Uterus (tissue), 2 donors: ENCODE measurements around the gene TMEM164.

Experiments used
- POLR2A ChIP-seq, 2 donors: fragments of 450-650 bp; IDR thresholded peaks; one replicate each; pipeline ENCODE4 v1.6.1; 2016; ENCODE audit warnings: antibody characterized with exemption in 2 of 2, mild to moderate bottlenecking in 1 of 2, moderate library complexity in 1 of 2
- TF ChIP-seq, protein P1 (sequence below), 4 experiments: fragments of 200-600 bp in 2 of 4; fragments of 450-650 bp in 2 of 4; sonication (generic) in 2 of 4; IDR thresholded peaks; one replicate each; pipeline ENCODE4 v1.5.1; 2016 to 2019; ENCODE audit warnings: antibody characterized with exemption in 4 of 4, mild to moderate bottlenecking in 2 of 4, moderate library complexity in 1 of 4

DNA sequence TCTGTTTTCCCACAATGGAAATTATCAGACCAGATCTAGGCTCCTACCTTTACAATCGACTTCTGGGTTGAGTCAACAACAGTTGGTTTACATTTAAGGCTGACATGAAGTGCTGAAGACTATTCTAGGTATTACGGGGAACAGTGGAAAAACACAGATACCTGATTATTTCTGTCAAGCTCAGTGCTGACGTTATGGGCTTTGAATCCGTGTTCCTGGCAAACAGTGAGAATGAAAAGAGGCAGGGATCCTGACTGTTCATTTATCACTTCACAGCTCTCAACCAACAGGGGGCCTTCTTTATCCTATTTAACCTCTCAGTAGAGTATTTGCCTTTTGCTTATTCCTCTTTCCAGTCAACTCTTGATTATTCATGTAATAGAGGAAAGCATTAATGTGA lies 43.1 kb downstream of the TMEM164 start:
- TF ChIP-seq, protein P1, sequence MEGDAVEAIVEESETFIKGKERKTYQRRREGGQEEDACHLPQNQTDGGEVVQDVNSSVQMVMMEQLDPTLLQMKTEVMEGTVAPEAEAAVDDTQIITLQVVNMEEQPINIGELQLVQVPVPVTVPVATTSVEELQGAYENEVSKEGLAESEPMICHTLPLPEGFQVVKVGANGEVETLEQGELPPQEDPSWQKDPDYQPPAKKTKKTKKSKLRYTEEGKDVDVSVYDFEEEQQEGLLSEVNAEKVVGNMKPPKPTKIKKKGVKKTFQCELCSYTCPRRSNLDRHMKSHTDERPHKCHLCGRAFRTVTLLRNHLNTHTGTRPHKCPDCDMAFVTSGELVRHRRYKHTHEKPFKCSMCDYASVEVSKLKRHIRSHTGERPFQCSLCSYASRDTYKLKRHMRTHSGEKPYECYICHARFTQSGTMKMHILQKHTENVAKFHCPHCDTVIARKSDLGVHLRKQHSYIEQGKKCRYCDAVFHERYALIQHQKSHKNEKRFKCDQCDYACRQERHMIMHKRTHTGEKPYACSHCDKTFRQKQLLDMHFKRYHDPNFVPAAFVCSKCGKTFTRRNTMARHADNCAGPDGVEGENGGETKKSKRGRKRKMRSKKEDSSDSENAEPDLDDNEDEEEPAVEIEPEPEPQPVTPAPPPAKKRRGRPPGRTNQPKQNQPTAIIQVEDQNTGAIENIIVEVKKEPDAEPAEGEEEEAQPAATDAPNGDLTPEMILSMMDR (IDR thresholded peaks at IDR 0.05) = no peak
- no peak for TF ChIP-seq POLR2A (IDR thresholded peaks at IDR 0.05)
